ENCODE data around the gene PLXDC1.

DNA sequence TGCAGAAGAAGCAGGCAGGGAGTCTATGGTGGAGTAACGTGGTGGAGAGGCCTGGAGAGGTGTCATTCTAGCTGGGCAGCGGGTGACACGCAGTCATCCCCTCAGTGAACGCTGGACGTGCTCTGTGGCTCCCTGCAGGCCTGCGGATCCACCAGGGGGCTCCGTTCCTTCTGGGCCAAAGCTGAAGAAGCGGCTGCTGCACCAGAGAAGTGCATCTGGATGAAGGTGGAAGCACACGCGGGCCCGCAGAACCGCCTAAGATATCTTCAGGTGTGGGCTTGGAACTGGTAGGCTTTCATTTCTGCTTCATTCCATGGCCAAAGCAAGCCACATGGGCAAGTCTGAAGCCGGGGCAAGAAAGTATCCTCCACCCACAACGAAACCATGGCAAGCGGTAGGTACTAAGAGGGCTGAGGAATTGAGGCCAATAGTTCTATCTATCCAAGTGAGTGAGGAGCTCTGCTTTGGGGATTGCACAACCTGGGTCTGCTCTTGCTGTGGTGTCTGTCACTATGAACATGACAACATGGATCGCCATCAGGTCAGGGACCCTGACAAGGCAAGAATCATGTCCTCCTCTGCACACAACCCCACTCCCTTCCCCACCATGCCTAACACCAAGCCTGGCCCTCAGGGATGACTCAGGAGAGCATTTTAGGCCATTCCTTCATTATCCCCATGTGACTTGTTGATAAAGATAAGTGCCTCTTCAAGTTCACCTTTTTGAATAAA is 105.3 kb downstream of the PLXDC1 start:
- TF ChIP-seq, protein P1, sequence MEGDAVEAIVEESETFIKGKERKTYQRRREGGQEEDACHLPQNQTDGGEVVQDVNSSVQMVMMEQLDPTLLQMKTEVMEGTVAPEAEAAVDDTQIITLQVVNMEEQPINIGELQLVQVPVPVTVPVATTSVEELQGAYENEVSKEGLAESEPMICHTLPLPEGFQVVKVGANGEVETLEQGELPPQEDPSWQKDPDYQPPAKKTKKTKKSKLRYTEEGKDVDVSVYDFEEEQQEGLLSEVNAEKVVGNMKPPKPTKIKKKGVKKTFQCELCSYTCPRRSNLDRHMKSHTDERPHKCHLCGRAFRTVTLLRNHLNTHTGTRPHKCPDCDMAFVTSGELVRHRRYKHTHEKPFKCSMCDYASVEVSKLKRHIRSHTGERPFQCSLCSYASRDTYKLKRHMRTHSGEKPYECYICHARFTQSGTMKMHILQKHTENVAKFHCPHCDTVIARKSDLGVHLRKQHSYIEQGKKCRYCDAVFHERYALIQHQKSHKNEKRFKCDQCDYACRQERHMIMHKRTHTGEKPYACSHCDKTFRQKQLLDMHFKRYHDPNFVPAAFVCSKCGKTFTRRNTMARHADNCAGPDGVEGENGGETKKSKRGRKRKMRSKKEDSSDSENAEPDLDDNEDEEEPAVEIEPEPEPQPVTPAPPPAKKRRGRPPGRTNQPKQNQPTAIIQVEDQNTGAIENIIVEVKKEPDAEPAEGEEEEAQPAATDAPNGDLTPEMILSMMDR (IDR thresholded peaks at IDR 0.05), result no peak
- no peak for TF ChIP-seq ZFX (IDR thresholded peaks at IDR 0.05; ENCODE audit: borderline replicate concordance)
